Suprapubic skin (tissue), 4 donors: ENCODE data around the gene NR2C1.

ENCODE experiments used
- EP300 ChIP-seq: sonication (generic); formaldehyde crosslinking; IDR thresholded peaks from one replicate; pipeline ENCODE4 v1.6.1; 2017; ENCODE audit warnings: antibody characterized with exemption
- POLR2A ChIP-seq, 2 donors: fragments of 450-650 bp; IDR thresholded peaks; one replicate each; pipeline ENCODE4 v1.6.1; 2017; ENCODE audit warnings: antibody characterized with exemption in 2 of 2, mild to moderate bottlenecking in 2 of 2, moderate library complexity in 2 of 2
- POLR2AphosphoS5 ChIP-seq, 3 donors: sonication (generic); formaldehyde crosslinking; IDR thresholded peaks; one replicate each; pipeline ENCODE4 v1.6.1; 2017; ENCODE audit warnings: antibody characterized with exemption in 3 of 3
- TF ChIP-seq, protein P1 (sequence below), 2 donors: fragments of 200-600 bp in 1 of 2; fragments of 450-650 bp in 1 of 2; sonication (generic) in 1 of 2; IDR thresholded peaks; one replicate each; pipeline ENCODE4 v1.5.1; 2016 to 2019; ENCODE audit warnings: antibody characterized with exemption in 2 of 2, mild to moderate bottlenecking in 1 of 2, moderate library complexity in 1 of 2

- TF ChIP-seq, protein P1, sequence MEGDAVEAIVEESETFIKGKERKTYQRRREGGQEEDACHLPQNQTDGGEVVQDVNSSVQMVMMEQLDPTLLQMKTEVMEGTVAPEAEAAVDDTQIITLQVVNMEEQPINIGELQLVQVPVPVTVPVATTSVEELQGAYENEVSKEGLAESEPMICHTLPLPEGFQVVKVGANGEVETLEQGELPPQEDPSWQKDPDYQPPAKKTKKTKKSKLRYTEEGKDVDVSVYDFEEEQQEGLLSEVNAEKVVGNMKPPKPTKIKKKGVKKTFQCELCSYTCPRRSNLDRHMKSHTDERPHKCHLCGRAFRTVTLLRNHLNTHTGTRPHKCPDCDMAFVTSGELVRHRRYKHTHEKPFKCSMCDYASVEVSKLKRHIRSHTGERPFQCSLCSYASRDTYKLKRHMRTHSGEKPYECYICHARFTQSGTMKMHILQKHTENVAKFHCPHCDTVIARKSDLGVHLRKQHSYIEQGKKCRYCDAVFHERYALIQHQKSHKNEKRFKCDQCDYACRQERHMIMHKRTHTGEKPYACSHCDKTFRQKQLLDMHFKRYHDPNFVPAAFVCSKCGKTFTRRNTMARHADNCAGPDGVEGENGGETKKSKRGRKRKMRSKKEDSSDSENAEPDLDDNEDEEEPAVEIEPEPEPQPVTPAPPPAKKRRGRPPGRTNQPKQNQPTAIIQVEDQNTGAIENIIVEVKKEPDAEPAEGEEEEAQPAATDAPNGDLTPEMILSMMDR (IDR thresholded peaks at IDR 0.05): no peak
- TF ChIP-seq POLR2AphosphoS5 (IDR thresholded peaks at IDR 0.05): no peak
- TF ChIP-seq EP300: no peak
- TF ChIP-seq POLR2A (IDR thresholded peaks at IDR 0.05): no peak
Measured at GRCh38 chr12:95083471-95083870, 10.1 kb upstream of the NR2C1 start.
